ENCODE data around the gene GAREM1.

GAREM1 gene

DNA sequence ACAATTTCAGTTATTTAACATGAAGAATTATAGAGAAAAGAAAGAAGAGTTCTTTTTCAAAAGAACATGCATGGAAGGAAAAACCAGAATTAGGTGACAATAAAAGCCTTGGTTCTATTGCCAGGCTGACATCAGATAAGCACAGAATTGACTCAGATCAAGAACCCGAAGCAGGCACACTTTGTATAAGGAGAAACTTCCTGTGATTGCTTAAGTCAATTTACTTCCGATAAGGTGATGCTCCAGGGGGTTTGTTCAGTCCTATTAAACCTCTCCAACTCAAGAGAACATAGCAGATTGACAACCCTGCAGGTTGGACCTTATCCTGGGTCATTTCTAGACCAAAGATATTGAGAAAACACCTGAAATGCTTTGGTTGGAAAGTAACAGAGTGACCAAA is 31.4 kb downstream of the GAREM1 start:
- Histone ChIP-seq H3K27ac (no peak overlapping the region), H3K4me3 (no peak overlapping the region), H3K9me3 (ENCODE audit: low read depth, low read length) (no peaks in the 10 kb centered on the region), H3K36me3 (ENCODE audit: insufficient read depth, low read length) (no peaks in the 10 kb centered on the region), H3K9ac (ENCODE audit: insufficient read length) (no peak overlapping the region)
- no peak for DNase-seq (ENCODE audit: low read depth, low spot score)
- TF ChIP-seq EZH2 (IDR thresholded peaks at IDR 0.05): no peak
- TF ChIP-seq POLR2AphosphoS5 (IDR thresholded peaks at IDR 0.05; ENCODE audit: borderline replicate concordance, low read depth, low read length): no peak
- TF ChIP-seq FOXP2 (optimal IDR thresholded peaks at IDR 0.05; ENCODE audit: control extremely low read depth, extremely low read length, insufficient read depth): no peak

DNA sequence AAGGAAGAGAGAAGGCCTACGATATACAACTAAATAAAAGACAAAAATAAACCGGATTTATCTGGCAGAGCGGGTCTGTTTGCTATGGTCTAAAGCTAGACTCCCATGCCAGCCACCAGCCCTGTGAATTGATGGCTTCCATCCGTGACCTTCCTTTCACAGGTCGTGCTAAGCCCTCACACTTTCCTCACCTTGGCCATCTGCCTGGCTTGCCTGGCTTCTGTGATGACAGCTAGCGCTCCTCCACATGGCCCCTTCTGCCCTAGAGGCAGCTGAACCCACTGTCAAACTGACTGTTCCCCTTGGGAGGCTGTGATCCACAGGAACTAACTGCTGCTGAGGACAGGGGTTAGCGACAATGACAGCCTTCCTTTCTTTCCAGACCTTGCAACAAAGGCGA is 32.5 kb downstream of the GAREM1 start:
- H3K27ac ChIP-seq: no peak overlapping the region
- H3K4me3 ChIP-seq: no peak overlapping the region
- TF ChIP-seq EZH2 (IDR thresholded peaks at IDR 0.05): no peak
- TF ChIP-seq POLR2AphosphoS5 (IDR thresholded peaks at IDR 0.05; ENCODE audit: borderline replicate concordance, low read depth, low read length): no peak
- TF ChIP-seq FOXP2 (optimal IDR thresholded peaks at IDR 0.05; ENCODE audit: control extremely low read depth, extremely low read length, insufficient read depth): no peak
- no peak overlapping the region for H3K9ac ChIP-seq (ENCODE audit: insufficient read length)
- no peaks in the 10 kb centered on the region for H3K9me3 ChIP-seq (ENCODE audit: low read depth, low read length)
- no peak for DNase-seq (ENCODE audit: low read depth, low spot score)
- H3K36me3 ChIP-seq (ENCODE audit: insufficient read depth, low read length): no peaks in the 10 kb centered on the region

DNA sequence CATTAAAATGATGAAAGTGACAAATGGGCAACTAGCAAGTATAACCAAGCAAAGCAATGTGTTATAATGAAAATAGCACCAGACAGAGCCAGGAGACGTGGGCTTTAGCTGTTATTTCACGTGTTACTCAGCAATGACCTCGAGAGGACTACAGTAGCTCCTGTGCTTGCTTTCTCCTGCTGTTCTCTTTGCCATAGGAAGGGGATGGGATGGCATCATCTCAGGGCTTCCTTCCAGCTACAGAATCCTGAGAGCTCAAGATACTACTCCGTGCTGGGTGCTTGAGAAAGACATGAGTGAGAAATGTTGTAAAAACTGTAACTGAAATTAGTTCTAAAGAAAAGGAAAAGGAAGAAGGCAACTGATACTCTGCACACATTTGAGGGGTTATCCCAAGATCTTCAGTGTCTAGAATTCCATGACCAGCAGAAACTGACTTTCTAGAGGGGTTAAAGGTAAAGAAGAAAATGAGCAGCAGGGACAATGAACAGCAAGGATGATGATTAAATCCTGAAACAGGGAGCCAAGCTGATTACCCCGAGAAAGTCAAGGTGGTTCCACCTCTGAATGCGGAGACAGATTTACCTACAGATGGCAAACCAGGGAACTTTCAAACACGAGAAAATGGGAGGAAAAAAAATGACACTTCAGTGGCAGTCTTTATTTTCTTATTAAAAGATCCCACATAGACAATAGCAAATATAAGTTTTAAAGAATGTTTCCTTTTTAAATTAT is 33.4 kb downstream of the GAREM1 start:
- H3K9me3 ChIP-seq (ENCODE audit: low read depth, low read length): no peaks in the 10 kb centered on the region; the same call in 1 of the 2 replicates
- H3K4me3 ChIP-seq: no peak overlapping the region
- H3K36me3 ChIP-seq (ENCODE audit: insufficient read depth, low read length): no peaks in the 10 kb centered on the region
- no peak for TF ChIP-seq POLR2AphosphoS5 (IDR thresholded peaks at IDR 0.05; ENCODE audit: borderline replicate concordance, low read depth, low read length)
- no peak for TF ChIP-seq EZH2 (IDR thresholded peaks at IDR 0.05)
- TF ChIP-seq FOXP2 (optimal IDR thresholded peaks at IDR 0.05; ENCODE audit: control extremely low read depth, extremely low read length, insufficient read depth): no peak
- DNase-seq (ENCODE audit: low read depth, low spot score): no peak
- no peak overlapping the region for H3K27ac ChIP-seq
- no peak overlapping the region for H3K9ac ChIP-seq (ENCODE audit: insufficient read length)

DNA sequence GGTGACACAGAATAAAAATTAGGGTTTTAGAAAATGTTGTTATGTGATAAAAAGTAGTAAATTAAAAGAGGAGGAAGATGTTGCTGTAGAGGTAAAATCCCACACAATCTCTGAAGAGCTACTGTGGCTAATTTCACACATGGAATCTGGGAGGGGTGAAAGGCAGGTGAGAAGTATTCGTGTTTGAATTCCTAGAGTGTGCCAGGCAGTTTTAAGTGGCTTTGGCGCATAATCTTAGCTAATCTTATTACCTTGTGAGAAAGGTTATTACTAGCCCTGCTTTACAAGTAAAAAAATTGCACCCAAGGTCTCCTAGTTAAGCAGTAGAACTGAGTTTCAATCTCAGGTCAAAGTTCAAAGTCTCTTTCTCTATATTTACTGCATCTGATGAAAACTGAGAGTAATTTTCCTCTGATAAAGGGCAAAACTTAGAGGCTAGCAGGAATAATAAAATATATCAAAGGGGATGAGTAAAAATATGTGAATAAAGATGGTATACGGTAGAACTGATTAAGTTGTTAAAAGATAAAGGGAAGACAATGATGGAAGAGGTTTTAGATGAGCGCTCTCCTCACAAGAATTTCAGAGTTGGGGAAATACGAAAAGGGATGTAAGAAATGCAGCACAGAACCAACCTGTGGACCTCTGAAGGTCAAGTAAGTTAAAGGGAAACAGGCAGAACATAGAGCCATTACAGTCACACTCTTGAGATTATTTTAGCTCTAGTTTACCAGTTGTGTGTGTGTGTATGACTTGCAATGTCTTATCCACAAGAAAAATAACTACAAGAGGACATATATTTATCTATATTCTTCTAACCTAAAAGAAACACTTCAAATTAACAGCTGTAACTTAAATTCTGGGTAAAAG is 34.8 kb downstream of the GAREM1 start:
- Histone ChIP-seq H3K9me3 (ENCODE audit: low read depth, low read length) (peaks cover 3% of the 10 kb centered on the region; the same call in 1 of the 2 replicates), H3K36me3 (ENCODE audit: insufficient read depth, low read length) (no peaks in the 10 kb centered on the region), H3K4me3 (no peak overlapping the region), H3K9ac (ENCODE audit: insufficient read length) (no peak overlapping the region), H3K27ac (no peak overlapping the region)
- no peak for DNase-seq (ENCODE audit: low read depth, low spot score)
- no peak for TF ChIP-seq EZH2 (IDR thresholded peaks at IDR 0.05)
- no peak for TF ChIP-seq POLR2AphosphoS5 (IDR thresholded peaks at IDR 0.05; ENCODE audit: borderline replicate concordance, low read depth, low read length)
- TF ChIP-seq FOXP2 (optimal IDR thresholded peaks at IDR 0.05; ENCODE audit: control extremely low read depth, extremely low read length, insufficient read depth): no peak

DNA sequence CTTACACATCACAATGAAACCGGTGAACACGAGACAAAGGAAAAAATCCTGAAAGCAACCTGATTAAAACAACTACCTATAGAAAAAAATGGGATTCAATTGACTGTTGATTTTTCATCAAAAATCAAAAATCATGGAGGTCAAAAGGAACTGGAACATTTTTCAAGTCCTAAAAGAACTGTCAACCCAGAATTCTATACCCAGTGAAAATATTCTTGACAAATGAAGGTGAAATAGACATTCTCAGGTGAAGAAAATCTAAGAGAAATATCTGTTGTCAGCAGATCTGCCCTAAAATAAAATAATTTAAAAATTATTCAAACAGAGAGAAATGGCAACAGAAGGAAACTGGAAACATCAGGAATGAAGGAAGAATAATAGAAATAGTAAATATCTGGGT is 38.9 kb downstream of the GAREM1 start:
- Histone ChIP-seq H3K9me3 (ENCODE audit: low read depth, low read length) (peaks cover 6% of the 10 kb centered on the region; the same call in 1 of the 2 replicates), H3K4me3 (no peak overlapping the region), H3K27ac (no peak overlapping the region), H3K9ac (ENCODE audit: insufficient read length) (no peak overlapping the region), H3K36me3 (ENCODE audit: insufficient read depth, low read length) (no peaks in the 10 kb centered on the region)
- DNase-seq (ENCODE audit: low read depth, low spot score): no peak
- TF ChIP-seq EZH2 (IDR thresholded peaks at IDR 0.05) (no peak), FOXP2 (optimal IDR thresholded peaks at IDR 0.05; ENCODE audit: control extremely low read depth, extremely low read length, insufficient read depth) (no peak)

DNA sequence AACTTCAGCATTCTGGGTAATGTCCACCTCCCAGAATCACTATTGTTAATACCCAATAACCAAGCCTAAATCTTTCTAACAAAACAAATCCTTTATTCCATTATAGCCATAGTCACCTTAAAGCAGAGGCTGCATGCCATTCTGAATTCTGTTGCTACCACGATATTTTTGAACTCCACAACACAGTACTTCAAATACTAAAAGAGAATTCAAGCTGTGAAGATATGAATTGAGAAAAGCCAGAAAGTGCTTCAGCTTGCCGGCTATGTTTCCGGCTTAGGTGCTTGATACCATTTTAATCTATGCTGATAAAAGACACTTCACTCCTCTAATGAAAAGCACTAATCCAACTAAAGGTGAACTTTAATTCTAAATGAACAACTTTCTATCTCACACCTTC is 41.3 kb downstream of the GAREM1 start:
- DNase-seq (ENCODE audit: low read depth, low spot score): no peak
- no peaks in the 10 kb centered on the region for H3K36me3 ChIP-seq (ENCODE audit: insufficient read depth, low read length)
- H3K9me3 ChIP-seq (ENCODE audit: low read depth, low read length): peaks cover 6% of the 10 kb centered on the region; the same call in 1 of the 2 replicates
- H3K27ac ChIP-seq: no peak overlapping the region
- TF ChIP-seq POLR2AphosphoS5 (IDR thresholded peaks at IDR 0.05; ENCODE audit: borderline replicate concordance, low read depth, low read length): no peak
- no peak for TF ChIP-seq FOXP2 (optimal IDR thresholded peaks at IDR 0.05; ENCODE audit: control extremely low read depth, extremely low read length, insufficient read depth)
- TF ChIP-seq EZH2 (IDR thresholded peaks at IDR 0.05): no peak
- H3K4me3 ChIP-seq: no peak overlapping the region
- H3K9ac ChIP-seq (ENCODE audit: insufficient read length): no peak overlapping the region

DNA sequence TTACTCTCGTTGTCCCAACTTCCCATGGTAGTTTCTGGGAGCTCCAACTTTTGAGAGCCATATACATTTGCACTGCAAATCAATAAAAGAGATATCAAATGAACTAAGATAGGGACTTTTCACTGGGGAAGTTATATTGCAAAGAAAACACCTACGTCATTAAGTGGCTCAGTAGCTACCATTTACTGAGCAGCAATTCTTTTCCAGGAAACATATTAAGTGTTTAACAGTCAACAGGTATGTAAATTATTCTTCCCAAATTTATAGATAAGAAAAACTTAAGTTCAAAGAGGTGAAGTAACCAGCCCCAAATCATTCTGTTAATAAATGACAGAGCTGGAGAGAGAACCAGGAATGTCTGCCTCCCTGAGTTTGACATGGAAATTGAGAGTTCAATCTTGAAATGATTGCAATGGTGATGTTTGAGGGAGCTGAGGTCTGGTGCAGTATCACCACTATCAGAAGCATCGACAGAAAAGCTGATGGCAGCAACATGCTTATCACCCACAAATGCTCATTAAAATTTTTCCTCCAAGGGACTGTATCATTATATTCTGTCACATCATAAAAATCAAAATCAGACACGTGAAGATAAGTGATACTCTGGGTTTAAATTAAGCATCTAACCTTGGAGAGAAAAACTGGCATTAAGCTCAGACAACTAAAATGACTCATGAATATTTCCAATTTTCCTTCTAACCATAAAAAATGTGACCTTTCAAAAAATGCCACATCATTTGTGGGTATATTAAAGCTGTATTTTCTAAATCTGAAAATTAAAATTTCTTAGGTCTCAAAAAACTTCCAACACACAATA is 43.4 kb downstream of the GAREM1 start:
- no peak overlapping the region for H3K9ac ChIP-seq (ENCODE audit: insufficient read length)
- no peaks in the 10 kb centered on the region for H3K36me3 ChIP-seq (ENCODE audit: insufficient read depth, low read length)
- no peak for DNase-seq (ENCODE audit: low read depth, low spot score)
- TF ChIP-seq POLR2AphosphoS5 (IDR thresholded peaks at IDR 0.05; ENCODE audit: borderline replicate concordance, low read depth, low read length): no peak
- TF ChIP-seq FOXP2 (optimal IDR thresholded peaks at IDR 0.05; ENCODE audit: control extremely low read depth, extremely low read length, insufficient read depth): no peak
- no peak for TF ChIP-seq EZH2 (IDR thresholded peaks at IDR 0.05)
- peaks cover 6% of the 10 kb centered on the region; the same call in 1 of the 2 replicates for H3K9me3 ChIP-seq (ENCODE audit: low read depth, low read length)
- no peak overlapping the region for H3K27ac ChIP-seq
- H3K4me3 ChIP-seq: no peak overlapping the region

DNA sequence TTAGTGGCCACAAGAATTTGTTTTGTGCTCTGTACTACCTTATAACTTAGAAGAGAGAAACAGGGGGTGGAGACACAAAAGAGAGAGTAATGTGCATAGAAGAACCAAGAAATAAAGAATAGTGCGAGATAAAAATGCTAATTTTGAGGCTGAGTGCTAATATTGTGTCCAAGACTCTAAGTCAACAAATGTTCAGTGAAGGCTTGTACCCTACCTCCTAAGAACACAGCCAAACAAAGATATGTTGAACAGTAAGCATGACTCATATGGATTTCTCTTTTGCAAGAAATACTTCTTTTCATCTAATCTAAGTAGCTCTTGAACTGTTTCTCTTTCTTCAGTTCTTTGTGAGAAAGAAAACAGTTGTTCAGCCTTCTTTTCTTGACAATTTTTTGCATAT is 45.2 kb downstream of the GAREM1 start:
- no peak overlapping the region for H3K9ac ChIP-seq (ENCODE audit: insufficient read length)
- no peaks in the 10 kb centered on the region for H3K9me3 ChIP-seq (ENCODE audit: low read depth, low read length)
- no peak overlapping the region for H3K4me3 ChIP-seq
- H3K27ac ChIP-seq: no peak overlapping the region
- TF ChIP-seq EZH2 (IDR thresholded peaks at IDR 0.05) (no peak), FOXP2 (optimal IDR thresholded peaks at IDR 0.05; ENCODE audit: control extremely low read depth, extremely low read length, insufficient read depth) (no peak), POLR2AphosphoS5 (IDR thresholded peaks at IDR 0.05; ENCODE audit: borderline replicate concordance, low read depth, low read length) (no peak)
- H3K36me3 ChIP-seq (ENCODE audit: insufficient read depth, low read length): no peaks in the 10 kb centered on the region
- no peak for DNase-seq (ENCODE audit: low read depth, low spot score)

All from SK-N-MC (cell line).